ENCODE results near the gene SLC37A2. TPM values are rescaled to one million over a fixed set of nuclear protein-coding genes. Genes with fewer than 3 reads are reported as not detected.

The SLC37A2 gene
- total RNA-seq, 2 donors from 2014 or later = 1.0 to 1.3 TPM

DNA sequence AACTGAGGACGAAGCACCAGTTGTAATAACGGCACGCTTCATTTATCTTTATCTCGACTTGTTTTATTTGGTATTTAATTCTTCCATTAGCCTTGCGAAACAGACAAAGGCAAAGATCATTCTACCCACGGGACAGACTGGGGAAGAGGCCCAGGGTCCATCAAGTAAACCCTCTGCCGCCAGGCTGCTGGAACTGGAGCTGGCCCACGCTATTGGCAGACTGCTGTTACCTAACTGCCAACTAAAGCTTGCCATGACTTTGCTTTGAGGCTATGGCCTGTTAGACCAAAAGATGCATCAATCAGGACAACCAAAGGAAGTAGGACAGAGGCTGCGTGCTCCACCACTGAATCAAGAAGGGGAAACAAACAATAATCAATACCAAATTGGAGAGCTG is 49.1 kb downstream of the SLC37A2 start:
- H3K9ac ChIP-seq (ENCODE audit: extremely low read depth, low read length, poor library complexity, severe bottlenecking) = no peak overlapping the region
- TF ChIP-seq, protein P1, sequence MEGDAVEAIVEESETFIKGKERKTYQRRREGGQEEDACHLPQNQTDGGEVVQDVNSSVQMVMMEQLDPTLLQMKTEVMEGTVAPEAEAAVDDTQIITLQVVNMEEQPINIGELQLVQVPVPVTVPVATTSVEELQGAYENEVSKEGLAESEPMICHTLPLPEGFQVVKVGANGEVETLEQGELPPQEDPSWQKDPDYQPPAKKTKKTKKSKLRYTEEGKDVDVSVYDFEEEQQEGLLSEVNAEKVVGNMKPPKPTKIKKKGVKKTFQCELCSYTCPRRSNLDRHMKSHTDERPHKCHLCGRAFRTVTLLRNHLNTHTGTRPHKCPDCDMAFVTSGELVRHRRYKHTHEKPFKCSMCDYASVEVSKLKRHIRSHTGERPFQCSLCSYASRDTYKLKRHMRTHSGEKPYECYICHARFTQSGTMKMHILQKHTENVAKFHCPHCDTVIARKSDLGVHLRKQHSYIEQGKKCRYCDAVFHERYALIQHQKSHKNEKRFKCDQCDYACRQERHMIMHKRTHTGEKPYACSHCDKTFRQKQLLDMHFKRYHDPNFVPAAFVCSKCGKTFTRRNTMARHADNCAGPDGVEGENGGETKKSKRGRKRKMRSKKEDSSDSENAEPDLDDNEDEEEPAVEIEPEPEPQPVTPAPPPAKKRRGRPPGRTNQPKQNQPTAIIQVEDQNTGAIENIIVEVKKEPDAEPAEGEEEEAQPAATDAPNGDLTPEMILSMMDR (conservative IDR thresholded peaks at IDR 0.05) = no peak
- peak overlapping the region; percentile 82 for H3K27ac ChIP-seq (ENCODE audit: low read depth, low read length)

DNA sequence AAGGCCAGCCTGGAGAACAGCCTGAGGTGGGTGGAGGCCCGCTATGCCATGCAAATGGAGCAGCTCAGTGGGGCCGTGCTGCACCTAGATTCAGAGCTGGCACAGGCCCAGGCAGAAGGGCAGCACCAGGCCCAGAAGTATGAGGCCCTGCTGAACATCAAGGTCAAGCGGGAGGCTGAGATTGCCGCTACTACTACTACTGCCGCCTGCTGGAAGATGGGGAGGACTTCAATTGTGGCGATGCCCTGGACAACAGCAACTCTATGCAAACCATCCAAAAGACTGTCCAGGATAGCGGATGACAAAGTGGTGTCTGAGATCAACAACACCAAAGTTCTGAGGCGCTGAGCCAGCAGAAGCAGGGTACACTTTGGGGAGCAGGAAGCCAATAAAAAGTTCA is 51.4 kb downstream of the SLC37A2 start:
- Mint-ChIP-seq H3K36me3 (ENCODE audit: low read depth) (no peaks in the 10 kb centered on the region), H3K4me1 (peaks cover 19% of the 10 kb centered on the region), H3K27me3 (ENCODE audit: insufficient read depth) (peaks cover 23% of the 10 kb centered on the region), H3K27ac (no peak overlapping the region), H3K4me3 (no peak overlapping the region), H3K9me3 (peaks cover 5% of the 10 kb centered on the region)
- H3K27me3 ChIP-seq (ENCODE audit: control insufficient read depth, insufficient read depth, low read length, poor library complexity, severe bottlenecking) = no peaks in the 10 kb centered on the region
- peak; percentile 84 for DNase-seq
- H3K9me3 ChIP-seq (ENCODE audit: control insufficient read depth, low read length) = no peaks in the 10 kb centered on the region
- WGBS, 2 experiments (ENCODE audit: insufficient coverage in 1 of 2, insufficient read length in 1 of 2) = 77% methylated on average over 7 to 8 of the region's 8 CpGs
- no peak overlapping the region for H3K4me3 ChIP-seq (ENCODE audit: low read length)
- no peak overlapping the region for H3K27ac ChIP-seq (ENCODE audit: low read depth, low read length)
- TF ChIP-seq, protein P1 (conservative IDR thresholded peaks at IDR 0.05) = peak; percentile 75
- no peak overlapping the region for H3K9ac ChIP-seq (ENCODE audit: extremely low read depth, low read length, poor library complexity, severe bottlenecking)
- H3K36me3 ChIP-seq (ENCODE audit: control insufficient read depth, insufficient read depth, low read length) = no peaks in the 10 kb centered on the region
- H3K4me1 ChIP-seq (ENCODE audit: control insufficient read depth, insufficient read depth, low read length) = peaks cover 3% of the 10 kb centered on the region

More for the DNA sequence above, 49.1 kb downstream of the SLC37A2 start:
- no peaks in the 10 kb centered on the region for H3K36me3 ChIP-seq (ENCODE audit: control insufficient read depth, insufficient read depth, low read length)
- 92 to 99% methylated on average over 9 of the region's 9 CpGs for WGBS, 2 experiments (ENCODE audit: insufficient coverage in 1 of 2, insufficient read length in 1 of 2)
- peaks cover 10% of the 10 kb centered on the region for H3K4me1 Mint-ChIP-seq
- no peaks in the 10 kb centered on the region for H3K27me3 ChIP-seq (ENCODE audit: control insufficient read depth, insufficient read depth, low read length, poor library complexity, severe bottlenecking)
- no peaks in the 10 kb centered on the region for H3K4me1 ChIP-seq (ENCODE audit: control insufficient read depth, insufficient read depth, low read length)
- H3K9me3 ChIP-seq (ENCODE audit: control insufficient read depth, low read length) = no peaks in the 10 kb centered on the region
- peaks cover 5% of the 10 kb centered on the region for H3K9me3 Mint-ChIP-seq
- H3K27ac Mint-ChIP-seq = no peak overlapping the region
- H3K27me3 Mint-ChIP-seq (ENCODE audit: insufficient read depth) = peaks cover 17% of the 10 kb centered on the region
- H3K36me3 Mint-ChIP-seq (ENCODE audit: low read depth) = peaks cover 2% of the 10 kb centered on the region
- H3K4me3 ChIP-seq (ENCODE audit: low read length) = peak overlapping the region; percentile 71
- DNase-seq = no peak
- H3K4me3 Mint-ChIP-seq = peak overlapping the region; percentile 95

DNA sequence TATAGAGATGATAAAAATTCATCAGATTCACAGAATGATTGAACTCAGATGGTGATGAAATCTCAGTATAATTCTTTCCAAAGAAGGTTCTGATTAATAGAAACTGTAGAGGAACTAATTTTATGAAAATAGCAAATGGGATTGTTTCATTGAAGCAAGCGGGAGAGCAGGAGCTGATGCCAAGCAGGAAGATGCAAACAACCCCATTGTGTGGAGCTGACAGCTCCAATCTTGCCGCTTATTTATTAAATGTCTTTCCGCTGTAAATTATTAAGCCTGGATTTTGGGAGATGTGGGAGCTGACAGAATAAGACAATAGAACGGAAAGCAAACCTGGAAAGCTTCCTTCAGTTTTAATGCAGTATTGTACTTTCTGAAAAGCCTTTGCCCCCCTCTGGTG is 54.3 kb downstream of the SLC37A2 start:
- Mint-ChIP-seq H3K4me1 (peaks cover 15% of the 10 kb centered on the region), H3K9me3 (no peaks in the 10 kb centered on the region), H3K4me3 (no peak overlapping the region), H3K27me3 (ENCODE audit: insufficient read depth) (peaks cover 37% of the 10 kb centered on the region), H3K27ac (no peak overlapping the region), H3K36me3 (ENCODE audit: low read depth) (no peaks in the 10 kb centered on the region)
- Histone ChIP-seq H3K4me1 (ENCODE audit: control insufficient read depth, insufficient read depth, low read length) (peaks cover 6% of the 10 kb centered on the region), H3K36me3 (ENCODE audit: control insufficient read depth, insufficient read depth, low read length) (no peaks in the 10 kb centered on the region), H3K27me3 (ENCODE audit: control insufficient read depth, insufficient read depth, low read length, poor library complexity, severe bottlenecking) (no peaks in the 10 kb centered on the region), H3K9ac (ENCODE audit: extremely low read depth, low read length, poor library complexity, severe bottlenecking) (no peak overlapping the region), H3K27ac (ENCODE audit: low read depth, low read length) (no peak overlapping the region), H3K9me3 (ENCODE audit: control insufficient read depth, low read length) (no peaks in the 10 kb centered on the region), H3K4me3 (ENCODE audit: low read length) (no peak overlapping the region)
- DNase-seq = no peak
- TF ChIP-seq, protein P1 (conservative IDR thresholded peaks at IDR 0.05) = no peak
- WGBS, 2 experiments (ENCODE audit: insufficient coverage in 1 of 2, insufficient read length in 1 of 2) = 77 to 92% methylated on average over 1 to 4 of the region's 4 CpGs
